T-helper 1 cell treated with Interleukin-12 subunit alpha and Interleukin-12 subunit beta and Interleukin-4 antibody, amounts not matched to agents 30 μg/mL and 1 μg/mL, for 36 hours (primary cell): ENCODE results near the gene DNAJB8.
A peak's percentile ranks its signal among the peaks of the same experiment; 100 is the strongest.

Source experiments
- H3K27ac Mint-ChIP-seq: one replicate; pipeline ENCODE4 v1.8.0; 2021; ENCODE audit warnings: mild to moderate bottlenecking, mixed read lengths
- H3K27me3 Mint-ChIP-seq: one replicate; pipeline ENCODE4 v1.8.0; 2021; ENCODE audit warnings: low read depth, mixed read lengths
- H3K36me3 Mint-ChIP-seq: one replicate; pipeline ENCODE4 v1.8.0; 2021; ENCODE audit warnings: low read depth, mixed read lengths
- H3K4me1 Mint-ChIP-seq: one replicate; pipeline ENCODE4 v1.8.0; 2021; ENCODE audit warnings: low read depth, mixed read lengths
- H3K4me3 Mint-ChIP-seq: one replicate; pipeline ENCODE4 v1.8.0; 2021; ENCODE audit warnings: mild to moderate bottlenecking, moderate library complexity, mixed read lengths
- H3K9me3 Mint-ChIP-seq: one replicate; pipeline ENCODE4 v1.8.0; 2021; ENCODE audit warnings: mixed read lengths

The DNAJB8 gene

DNA sequence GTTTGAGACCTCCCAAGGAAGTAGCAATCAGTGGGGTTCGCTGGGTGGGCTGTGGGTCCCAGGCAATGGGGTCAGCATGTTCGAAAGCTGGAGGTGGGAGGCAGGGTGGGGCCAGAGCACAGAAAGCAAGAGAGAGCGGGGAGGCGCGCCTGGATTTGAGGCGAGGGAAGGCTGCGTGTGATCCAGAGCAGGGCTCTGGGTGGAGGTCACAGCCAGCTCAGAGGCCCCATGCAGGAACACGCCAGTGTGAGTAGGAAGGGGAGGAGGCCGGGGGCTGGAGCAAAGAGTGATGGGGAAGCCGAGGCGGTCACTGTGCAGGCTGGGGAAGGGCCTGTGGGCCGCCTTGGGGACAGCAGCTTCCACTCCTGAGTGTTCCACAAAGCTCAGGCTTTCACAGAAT lies 8.8 kb downstream of the DNAJB8 start:
- H3K9me3 Mint-ChIP-seq, result no peaks in the 10 kb centered on the region

GRCh38 chr3:128456776-128457715 lies 9.6 kb downstream of the DNAJB8 start:
- Mint-ChIP-seq H3K27ac (no peak overlapping the region), H3K9me3 (peaks cover 2% of the 10 kb centered on the region), H3K36me3 (no peaks in the 10 kb centered on the region), H3K27me3 (peaks cover 34% of the 10 kb centered on the region), H3K4me3 (no peak overlapping the region), H3K4me1 (peaks cover 1% of the 10 kb centered on the region)

More for the DNA sequence above, 8.8 kb downstream of the DNAJB8 start:
- H3K27me3 Mint-ChIP-seq, result peaks cover 34% of the 10 kb centered on the region
- H3K27ac Mint-ChIP-seq, result no peak overlapping the region
- H3K36me3 Mint-ChIP-seq, result no peaks in the 10 kb centered on the region
- no peak overlapping the region for H3K4me3 Mint-ChIP-seq
- H3K4me1 Mint-ChIP-seq, result peaks cover 1% of the 10 kb centered on the region

DNA sequence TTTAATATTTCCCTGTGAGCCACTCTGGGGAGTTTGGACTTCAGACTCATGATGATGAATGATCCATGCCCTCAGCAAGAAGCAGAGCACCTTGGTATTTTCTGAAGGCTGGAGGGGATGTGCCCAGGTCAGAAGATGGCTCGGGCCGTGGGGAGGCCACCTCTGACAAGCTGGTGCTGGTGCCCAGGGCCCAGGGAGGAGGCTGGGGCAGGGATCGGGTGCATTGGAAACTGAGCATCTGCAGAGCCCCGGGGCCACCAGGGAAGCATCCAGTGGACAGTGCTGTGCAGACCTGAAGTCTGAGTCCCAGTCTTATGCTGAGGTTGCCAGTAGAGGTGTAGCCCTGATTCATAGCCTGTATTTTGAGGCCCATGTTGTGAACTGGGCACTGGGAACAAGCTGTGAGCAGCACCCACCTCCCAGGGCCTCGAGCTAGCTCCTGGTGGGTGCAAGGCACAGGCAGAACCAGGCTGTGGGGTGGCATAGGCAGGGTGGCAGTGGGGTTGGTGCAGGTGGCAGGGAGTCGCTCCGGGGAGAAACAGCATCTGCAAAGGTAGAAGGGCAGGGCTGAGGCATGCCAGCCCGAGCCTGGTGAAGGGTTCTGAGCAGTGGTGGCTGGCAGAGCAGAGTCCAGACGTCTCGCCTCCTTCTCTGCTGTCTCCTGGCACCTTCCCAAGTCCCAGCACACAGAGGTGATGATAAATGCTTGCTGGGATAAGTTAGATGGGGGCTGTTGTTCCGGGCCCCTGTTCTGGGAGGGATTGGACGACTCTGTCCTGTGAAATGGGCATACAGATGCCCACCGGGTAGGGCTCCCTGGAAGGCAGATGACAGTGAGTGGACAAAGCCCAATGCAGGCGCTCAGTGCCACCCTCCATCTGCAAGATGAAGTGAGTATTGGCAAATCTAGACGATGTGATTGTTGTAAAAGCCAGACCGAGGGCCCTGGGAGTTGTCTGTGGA lies 10.6 kb downstream of the DNAJB8 start:
- peaks cover 1% of the 10 kb centered on the region for H3K36me3 Mint-ChIP-seq
- no peak overlapping the region for H3K27ac Mint-ChIP-seq
- H3K4me3 Mint-ChIP-seq, result no peak overlapping the region
- H3K27me3 Mint-ChIP-seq, result peaks cover 34% of the 10 kb centered on the region
- peaks cover 1% of the 10 kb centered on the region for H3K4me1 Mint-ChIP-seq
- H3K9me3 Mint-ChIP-seq, result peaks cover 10% of the 10 kb centered on the region

- H3K36me3 Mint-ChIP-seq, result peaks cover 9% of the 10 kb centered on the region
- peaks cover 5% of the 10 kb centered on the region for H3K4me1 Mint-ChIP-seq
- H3K27me3 Mint-ChIP-seq, result peaks cover 30% of the 10 kb centered on the region
- no peak overlapping the region for H3K27ac Mint-ChIP-seq
- H3K4me3 Mint-ChIP-seq, result no peak overlapping the region
- H3K9me3 Mint-ChIP-seq, result peaks cover 19% of the 10 kb centered on the region
These were observed 11.6 kb downstream of the DNAJB8 start for GRCh38 chr3:128455116-128455515.

- Mint-ChIP-seq H3K9me3 (peaks cover 25% of the 10 kb centered on the region), H3K4me1 (peaks cover 10% of the 10 kb centered on the region), H3K27ac (no peak overlapping the region), H3K36me3 (peaks cover 13% of the 10 kb centered on the region), H3K27me3 (peaks cover 26% of the 10 kb centered on the region), H3K4me3 (no peak overlapping the region)
These were observed 12.4 kb downstream of the DNAJB8 start for GRCh38 chr3:128454310-128454618.

DNA sequence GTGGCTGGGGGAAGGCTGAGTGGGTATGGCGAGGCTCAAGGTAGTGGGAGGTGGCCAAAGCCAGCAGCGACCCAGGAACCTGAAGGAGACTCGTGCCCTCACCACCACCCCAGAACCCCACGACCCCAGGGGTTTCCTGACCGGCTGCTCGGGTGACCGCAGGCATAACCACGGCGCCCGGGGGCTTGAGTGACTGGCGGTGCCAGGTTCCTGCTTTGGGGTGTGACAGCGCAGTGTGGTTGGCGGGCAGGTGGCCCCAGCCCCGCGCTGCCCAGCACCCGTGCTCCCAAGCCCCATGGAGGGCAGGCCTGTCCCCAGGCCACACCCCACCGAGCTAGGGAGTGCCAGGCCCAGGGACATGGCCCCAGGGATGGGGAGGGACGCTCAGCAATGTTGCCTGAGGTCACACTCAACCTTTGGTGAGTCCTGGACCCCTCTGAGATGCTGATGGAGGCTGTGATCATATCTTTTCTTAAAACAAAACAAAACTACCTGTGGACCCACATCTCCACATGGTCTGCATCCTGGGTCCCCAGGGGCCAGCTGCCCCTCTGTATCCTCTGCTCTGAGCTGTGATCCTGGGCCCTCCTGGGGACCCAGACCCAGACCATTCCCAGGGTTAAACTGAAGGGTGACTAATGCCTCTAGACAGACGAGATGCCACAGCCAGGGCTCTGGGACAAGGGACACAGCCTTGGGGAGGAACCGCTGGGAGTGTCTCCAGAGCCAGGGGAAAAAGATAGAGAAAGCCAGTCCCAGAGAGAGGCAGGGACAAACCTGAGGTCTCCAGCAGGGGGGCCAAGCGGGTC lies 13.0 kb downstream of the DNAJB8 start:
- Mint-ChIP-seq H3K4me1 (peaks cover 15% of the 10 kb centered on the region), H3K9me3 (peaks cover 28% of the 10 kb centered on the region), H3K27me3 (peaks cover 26% of the 10 kb centered on the region), H3K27ac (no peak overlapping the region), H3K36me3 (peaks cover 15% of the 10 kb centered on the region), H3K4me3 (no peak overlapping the region)

DNA sequence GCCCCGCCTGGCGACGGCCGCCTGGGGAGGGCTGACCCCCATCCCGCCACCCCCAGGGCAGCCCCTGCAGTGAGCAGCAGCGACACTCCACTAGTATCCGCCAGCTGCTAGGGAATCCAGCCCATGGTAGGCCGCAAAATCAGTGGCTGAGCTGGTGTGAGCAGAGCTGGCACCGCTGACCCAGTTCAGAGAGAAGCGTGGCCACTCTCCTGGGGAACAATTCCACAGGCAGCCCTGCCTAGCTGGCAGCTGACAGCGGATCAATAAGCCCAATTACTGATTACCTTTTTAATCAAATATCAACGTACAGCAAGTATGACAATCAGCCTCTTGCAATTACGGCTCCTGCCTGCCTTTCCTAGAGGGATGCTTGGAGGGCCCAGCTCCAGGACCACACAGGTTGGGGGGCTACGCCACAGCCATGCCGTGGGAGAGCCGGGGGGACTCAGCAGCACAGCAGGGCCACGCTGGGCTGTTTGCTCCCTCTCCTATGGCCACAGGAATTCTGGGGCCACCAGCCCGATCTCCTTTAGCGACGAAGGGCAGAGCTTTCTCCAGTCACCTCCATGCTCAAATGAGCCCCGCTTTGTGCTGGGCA lies 13.9 kb downstream of the DNAJB8 start:
- H3K27ac Mint-ChIP-seq, result no peak overlapping the region
- H3K9me3 Mint-ChIP-seq, result peaks cover 34% of the 10 kb centered on the region
- no peak overlapping the region for H3K4me3 Mint-ChIP-seq
- peaks cover 26% of the 10 kb centered on the region for H3K27me3 Mint-ChIP-seq
- H3K36me3 Mint-ChIP-seq, result peaks cover 19% of the 10 kb centered on the region
- H3K4me1 Mint-ChIP-seq, result peaks cover 20% of the 10 kb centered on the region

GRCh38 chr3:128452120-128452519 lies 14.6 kb downstream of the DNAJB8 start:
- peak overlapping the region; percentile 13 for H3K27ac Mint-ChIP-seq
- H3K36me3 Mint-ChIP-seq, result peaks cover 25% of the 10 kb centered on the region
- peaks cover 23% of the 10 kb centered on the region for H3K27me3 Mint-ChIP-seq
- peaks cover 41% of the 10 kb centered on the region for H3K9me3 Mint-ChIP-seq
- H3K4me3 Mint-ChIP-seq, result no peak overlapping the region
- peaks cover 27% of the 10 kb centered on the region for H3K4me1 Mint-ChIP-seq

GRCh38 chr3:128449111-128449638 lies 17.5 kb downstream of the DNAJB8 start:
- Mint-ChIP-seq H3K4me1 (peaks cover 38% of the 10 kb centered on the region), H3K36me3 (peaks cover 40% of the 10 kb centered on the region), H3K27me3 (no peaks in the 10 kb centered on the region), H3K9me3 (peaks cover 65% of the 10 kb centered on the region), H3K4me3 (no peak overlapping the region), H3K27ac (peak overlapping the region; percentile 93)

DNA sequence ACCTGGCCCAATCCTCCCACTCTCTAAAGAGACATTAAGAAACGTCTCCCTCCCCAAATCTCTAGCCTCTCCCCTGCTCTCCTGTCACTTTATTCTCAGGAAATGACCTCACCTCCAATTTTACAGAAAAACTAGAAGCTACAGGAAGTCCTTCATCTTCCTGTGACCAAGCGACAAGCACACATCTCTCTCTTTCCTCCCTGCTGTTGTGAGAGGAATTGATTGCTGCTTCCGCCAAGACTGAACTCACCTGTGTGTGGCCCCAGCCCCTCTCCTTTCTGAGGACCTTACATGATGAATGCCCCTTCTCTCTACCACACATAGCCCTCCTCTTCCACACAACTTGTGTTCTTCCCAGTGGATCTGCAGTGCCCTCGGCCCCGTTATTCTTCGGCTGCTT lies 18.2 kb downstream of the DNAJB8 start:
- Mint-ChIP-seq H3K36me3 (peaks cover 40% of the 10 kb centered on the region), H3K9me3 (peaks cover 65% of the 10 kb centered on the region), H3K27me3 (no peaks in the 10 kb centered on the region), H3K27ac (peak overlapping the region; percentile 93), H3K4me3 (peak overlapping the region; percentile 40), H3K4me1 (peaks cover 37% of the 10 kb centered on the region)

- H3K27ac Mint-ChIP-seq, result peak overlapping the region; percentile 93
- H3K9me3 Mint-ChIP-seq, result peaks cover 65% of the 10 kb centered on the region
These were observed 19.1 kb downstream of the DNAJB8 start for GRCh38 chr3:128447561-128448013.

DNA sequence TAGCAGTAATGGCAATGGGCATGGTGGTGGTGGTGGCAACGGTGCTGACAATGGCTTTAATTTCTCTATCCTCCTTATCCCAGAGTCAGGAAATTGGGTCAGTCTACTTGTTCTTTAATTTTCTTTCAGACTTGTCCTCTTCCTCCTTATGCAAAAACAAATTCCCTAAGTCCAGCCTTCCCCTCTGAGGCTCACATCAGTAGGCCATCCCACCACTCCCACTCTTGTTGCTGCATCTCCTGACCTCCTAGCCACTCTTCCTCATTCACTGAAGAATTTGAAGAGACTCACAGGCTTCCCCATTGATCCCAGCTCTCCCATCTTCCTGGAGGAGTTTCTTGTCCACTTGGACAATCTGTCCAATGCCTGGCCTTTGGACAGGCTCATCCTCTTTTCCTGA lies 19.9 kb downstream of the DNAJB8 start:
- Mint-ChIP-seq H3K4me3 (peak overlapping the region; percentile 61), H3K9me3 (peaks cover 61% of the 10 kb centered on the region), H3K27ac (peak overlapping the region; percentile 93), H3K4me1 (peaks cover 37% of the 10 kb centered on the region), H3K27me3 (no peaks in the 10 kb centered on the region), H3K36me3 (peaks cover 40% of the 10 kb centered on the region)

More at GRCh38 chr3:128447561-128448013, 19.1 kb downstream of the DNAJB8 start:
- H3K4me3 Mint-ChIP-seq, result peak overlapping the region; percentile 61
- H3K4me1 Mint-ChIP-seq, result peaks cover 37% of the 10 kb centered on the region
- H3K36me3 Mint-ChIP-seq, result peaks cover 40% of the 10 kb centered on the region
- no peaks in the 10 kb centered on the region for H3K27me3 Mint-ChIP-seq

- Mint-ChIP-seq H3K27ac (peak overlapping the region; percentile 53), H3K36me3 (peaks cover 34% of the 10 kb centered on the region), H3K4me3 (no peak overlapping the region), H3K9me3 (peaks cover 48% of the 10 kb centered on the region), H3K27me3 (no peaks in the 10 kb centered on the region), H3K4me1 (peaks cover 36% of the 10 kb centered on the region)
These were observed 21.3 kb downstream of the DNAJB8 start for GRCh38 chr3:128445357-128445756.
